Measurements from ENCODE around the gene IRF4.

Gene IRF4

GRCh38 chr6:382883-383810 lies 8.4 kb upstream of the IRF4 start:
- no peak overlapping the region for H3K4me3 ChIP-seq (ENCODE audit: low read depth, low read length)
- no peak for DNase-seq (ENCODE audit: low read depth)
- TF ChIP-seq, protein P1, sequence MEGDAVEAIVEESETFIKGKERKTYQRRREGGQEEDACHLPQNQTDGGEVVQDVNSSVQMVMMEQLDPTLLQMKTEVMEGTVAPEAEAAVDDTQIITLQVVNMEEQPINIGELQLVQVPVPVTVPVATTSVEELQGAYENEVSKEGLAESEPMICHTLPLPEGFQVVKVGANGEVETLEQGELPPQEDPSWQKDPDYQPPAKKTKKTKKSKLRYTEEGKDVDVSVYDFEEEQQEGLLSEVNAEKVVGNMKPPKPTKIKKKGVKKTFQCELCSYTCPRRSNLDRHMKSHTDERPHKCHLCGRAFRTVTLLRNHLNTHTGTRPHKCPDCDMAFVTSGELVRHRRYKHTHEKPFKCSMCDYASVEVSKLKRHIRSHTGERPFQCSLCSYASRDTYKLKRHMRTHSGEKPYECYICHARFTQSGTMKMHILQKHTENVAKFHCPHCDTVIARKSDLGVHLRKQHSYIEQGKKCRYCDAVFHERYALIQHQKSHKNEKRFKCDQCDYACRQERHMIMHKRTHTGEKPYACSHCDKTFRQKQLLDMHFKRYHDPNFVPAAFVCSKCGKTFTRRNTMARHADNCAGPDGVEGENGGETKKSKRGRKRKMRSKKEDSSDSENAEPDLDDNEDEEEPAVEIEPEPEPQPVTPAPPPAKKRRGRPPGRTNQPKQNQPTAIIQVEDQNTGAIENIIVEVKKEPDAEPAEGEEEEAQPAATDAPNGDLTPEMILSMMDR (IDR thresholded peaks at IDR 0.05; ENCODE audit: control insufficient read depth, extremely low read depth, insufficient read depth), result no peak

DNA sequence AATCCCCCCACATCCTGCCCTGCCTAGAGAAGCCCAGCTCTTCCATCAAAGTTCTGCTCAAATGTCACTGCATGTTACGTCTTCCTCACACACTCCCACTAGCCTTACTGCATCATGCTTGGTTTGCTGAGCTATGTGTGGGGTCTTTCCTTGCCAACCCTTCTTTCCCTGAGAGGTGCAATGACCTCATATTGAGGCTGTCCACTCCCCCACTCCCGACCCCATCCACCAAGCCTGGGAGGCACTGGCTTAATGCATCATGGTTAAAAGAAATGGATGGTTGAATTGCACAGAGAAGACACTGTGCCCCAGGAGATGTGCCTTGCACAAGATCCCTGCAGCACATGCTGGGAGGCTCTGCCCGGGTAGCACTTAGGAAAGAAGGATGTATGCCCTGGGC lies 7.7 kb upstream of the IRF4 start:
- no peak overlapping the region for H3K4me3 ChIP-seq (ENCODE audit: low read depth, low read length)
- TF ChIP-seq, protein P1 (IDR thresholded peaks at IDR 0.05; ENCODE audit: control insufficient read depth, extremely low read depth, insufficient read depth), result no peak
- DNase-seq (ENCODE audit: low read depth), result no peak

DNA sequence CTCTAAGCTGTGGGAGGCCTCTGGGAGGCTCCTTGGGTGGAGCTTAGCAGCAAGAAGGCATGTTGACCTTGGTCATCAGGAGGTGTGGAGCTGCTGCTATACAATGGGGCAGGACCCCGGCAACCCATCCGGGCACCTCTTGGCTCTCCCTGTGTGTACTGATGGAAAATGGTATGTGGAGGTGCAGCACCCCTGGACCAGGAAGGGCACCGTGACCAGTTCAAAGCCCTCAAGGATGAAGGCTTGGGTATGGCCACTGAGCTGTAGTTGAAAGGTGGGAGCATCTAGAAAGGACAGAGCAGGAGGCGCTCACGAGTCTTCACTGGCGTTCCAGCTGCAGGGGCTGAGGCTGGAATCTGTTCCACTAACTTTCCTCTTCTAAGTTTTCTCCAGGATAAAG lies 6.7 kb upstream of the IRF4 start:
- TF ChIP-seq, protein P1 (IDR thresholded peaks at IDR 0.05; ENCODE audit: control insufficient read depth, extremely low read depth, insufficient read depth), result no peak
- no peak for DNase-seq (ENCODE audit: low read depth)
- H3K4me3 ChIP-seq (ENCODE audit: low read depth, low read length), result no peak overlapping the region

DNA sequence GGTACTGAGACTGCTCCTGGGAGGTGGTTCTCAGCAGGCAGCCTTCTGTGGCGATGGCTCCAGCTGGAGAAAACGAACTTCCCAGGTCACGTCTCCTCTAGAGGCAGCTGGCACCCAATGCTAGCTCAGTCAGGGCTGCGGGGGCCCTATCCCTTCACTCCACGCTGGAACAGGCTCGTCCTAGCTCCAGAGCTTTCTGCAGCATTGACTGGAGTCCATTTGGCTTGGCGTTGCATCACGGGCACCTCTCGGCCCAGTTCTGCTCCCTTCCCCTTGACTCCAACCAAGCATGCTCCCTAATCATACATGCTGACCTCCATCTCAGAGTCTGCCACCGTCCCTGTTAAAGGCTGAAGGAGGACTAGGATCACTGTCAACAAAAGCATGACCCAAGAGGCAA lies 5.9 kb upstream of the IRF4 start:
- DNase-seq (ENCODE audit: low read depth), result no peak
- TF ChIP-seq, protein P1 (IDR thresholded peaks at IDR 0.05; ENCODE audit: control insufficient read depth, extremely low read depth, insufficient read depth), result no peak
- H3K4me3 ChIP-seq (ENCODE audit: low read depth, low read length), result no peak overlapping the region

- DNase-seq (ENCODE audit: low read depth), result no peak
- H3K4me3 ChIP-seq (ENCODE audit: low read depth, low read length), result no peak overlapping the region
- TF ChIP-seq, protein P1 (IDR thresholded peaks at IDR 0.05; ENCODE audit: control insufficient read depth, extremely low read depth, insufficient read depth), result no peak
Measured at GRCh38 chr6:386688-387266, 4.8 kb upstream of the IRF4 start.

DNA sequence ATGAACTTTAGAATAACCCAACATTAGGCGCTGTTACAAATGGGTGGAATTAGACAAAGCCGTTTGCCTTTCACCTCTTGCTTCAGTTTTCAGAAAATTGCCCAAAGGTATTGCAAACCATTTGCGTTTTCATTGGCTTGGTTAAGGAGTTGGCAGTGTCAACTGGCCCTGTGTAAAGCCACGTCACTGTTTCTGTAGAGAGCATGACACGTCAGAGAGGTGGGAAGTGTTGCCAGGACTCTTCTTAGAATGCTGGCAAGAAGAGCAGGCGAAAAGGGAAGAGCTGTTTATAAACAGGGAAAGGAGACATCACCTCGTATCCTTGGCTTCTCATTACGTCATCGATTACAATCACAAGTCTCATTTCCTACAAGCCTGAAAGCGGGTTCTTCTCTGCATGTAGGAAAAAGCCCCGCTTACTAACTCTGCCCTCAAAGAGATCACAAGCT lies 4.2 kb upstream of the IRF4 start:
- DNase-seq (ENCODE audit: low read depth), result peak; percentile 35
- TF ChIP-seq, protein P1 (IDR thresholded peaks at IDR 0.05; ENCODE audit: control insufficient read depth, extremely low read depth, insufficient read depth), result no peak
- H3K4me3 ChIP-seq (ENCODE audit: low read depth, low read length), result no peak overlapping the region
